Esophagus squamous epithelium (tissue), 4 donors: ENCODE data around the gene VPS29.

ENCODE experiments used
- CTCF ChIP-seq, 6 experiments: fragments of 450-650 bp in 4 of 6; fragments of 200-600 bp in 2 of 6; sonication (generic) in 2 of 6; IDR thresholded peaks; one replicate each; pipeline ENCODE4 v1.5.1; 2016 to 2019; ENCODE audit warnings: antibody characterized with exemption in 6 of 6, mild to moderate bottlenecking in 4 of 6, moderate library complexity in 4 of 6
- POLR2A ChIP-seq, 4 donors: fragments of 450-650 bp; IDR thresholded peaks; one replicate each; pipeline ENCODE4 v1.6.1; 2017; ENCODE audit warnings: antibody characterized with exemption in 4 of 4, mild to moderate bottlenecking in 4 of 4, moderate library complexity in 3 of 4

- TF ChIP-seq POLR2A (IDR thresholded peaks at IDR 0.05), result no peak
- no peak for TF ChIP-seq CTCF (IDR thresholded peaks at IDR 0.05)
Measured at GRCh38 chr12:110503432-110503831, 1.5 kb upstream of the VPS29 start.
